Stimulated activated CD4-positive, alpha-beta T cell treated with anti-CD3 and anti-CD28 coated beads, Interleukin-12 subunit alpha, Interleukin-12 subunit beta, amount 100 ng/mL, for 48 hours (primary cell): ENCODE results near the gene PXK.

Experiments used
- DNase-seq, 3 donors: peaks; one replicate each; pipeline ENCODE4 v3.0.0-alpha.2; 2020; ENCODE audit warnings: low read depth in 2 of 3, low spot score in 1 of 3

The PXK gene

DNA sequence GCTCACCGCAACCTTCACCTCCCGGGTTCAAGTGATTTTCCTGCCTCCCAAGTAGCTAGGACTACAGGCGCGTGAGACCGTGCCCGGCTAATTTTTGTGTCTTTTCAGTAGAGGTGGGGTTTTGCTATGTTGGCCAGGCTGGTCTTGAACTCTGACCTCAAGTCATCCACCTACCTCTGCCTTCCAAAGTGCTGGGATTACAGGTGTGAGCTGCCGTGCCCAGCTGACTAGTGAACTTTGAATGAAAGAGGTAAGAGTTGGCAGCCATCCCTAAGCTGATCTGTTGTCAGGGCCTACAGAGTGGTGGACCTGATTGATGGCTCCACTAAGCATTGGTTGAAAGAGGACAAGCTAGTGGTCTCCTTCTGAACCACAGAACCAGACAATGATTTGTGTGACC is 15.3 kb downstream of the PXK start:
- no peak for DNase-seq

DNA sequence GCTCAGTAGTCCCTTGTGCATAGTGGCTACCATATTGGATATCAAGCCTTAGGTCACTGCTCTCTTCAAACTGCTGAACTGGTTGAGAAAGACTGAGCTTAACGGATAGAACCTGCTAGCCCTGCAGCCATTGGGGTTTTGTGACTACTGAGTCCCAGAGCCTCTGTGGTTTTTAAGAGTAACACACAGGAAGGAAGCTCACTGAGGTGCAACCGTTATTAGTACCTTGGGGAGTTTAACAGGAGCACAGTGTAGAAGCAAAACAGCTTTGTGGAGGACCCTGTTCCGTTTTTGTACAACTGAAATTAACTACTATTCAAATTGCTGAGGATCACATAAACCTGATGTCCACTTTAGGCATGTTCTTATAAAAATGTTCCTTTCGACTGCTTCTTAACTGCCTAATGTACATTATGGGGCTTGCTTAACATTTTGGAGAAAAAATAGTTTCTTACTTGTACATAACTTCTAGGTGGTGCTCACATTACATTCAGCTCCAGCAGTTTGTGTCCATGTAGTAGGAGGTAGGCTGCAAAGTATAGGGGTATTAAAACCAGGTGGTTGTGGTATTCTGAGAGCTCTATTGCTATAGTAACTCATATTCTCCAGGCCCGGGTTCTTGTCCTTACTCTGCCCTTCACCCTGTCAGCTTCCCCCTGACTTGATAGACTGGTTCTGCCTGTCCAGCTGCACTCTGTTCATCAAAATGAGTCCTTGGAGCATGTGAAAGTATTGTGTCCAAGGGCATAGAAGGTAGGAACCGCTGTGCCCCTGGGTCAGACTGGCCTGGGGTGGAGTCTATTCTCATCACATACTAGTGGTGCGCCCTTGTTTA is 17.3 kb downstream of the PXK start:
- DNase-seq = no peak

GRCh38 chr3:58350627-58351013 is 17.9 kb downstream of the PXK start:
- no peak for DNase-seq

DNA sequence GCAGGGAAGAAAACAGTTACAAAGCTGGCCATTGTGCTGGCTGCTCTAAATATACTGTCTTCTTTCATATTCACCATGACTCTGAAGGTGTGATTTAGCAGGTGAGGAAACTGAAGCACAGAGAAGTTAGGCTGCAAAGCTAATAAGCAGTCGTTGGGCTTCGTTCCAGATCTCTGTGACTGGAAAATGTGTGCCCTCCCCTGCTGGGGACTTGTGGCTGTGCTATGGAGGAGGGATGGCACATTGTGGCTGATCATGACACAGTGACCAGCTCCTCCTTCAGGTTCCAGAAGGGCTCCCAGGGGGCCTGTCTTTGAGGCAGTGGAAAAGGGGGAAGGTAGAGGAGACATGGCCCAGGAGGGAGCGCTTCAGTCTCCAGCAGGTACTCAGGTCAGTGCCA is 19.2 kb downstream of the PXK start:
- DNase-seq = no peak

DNA sequence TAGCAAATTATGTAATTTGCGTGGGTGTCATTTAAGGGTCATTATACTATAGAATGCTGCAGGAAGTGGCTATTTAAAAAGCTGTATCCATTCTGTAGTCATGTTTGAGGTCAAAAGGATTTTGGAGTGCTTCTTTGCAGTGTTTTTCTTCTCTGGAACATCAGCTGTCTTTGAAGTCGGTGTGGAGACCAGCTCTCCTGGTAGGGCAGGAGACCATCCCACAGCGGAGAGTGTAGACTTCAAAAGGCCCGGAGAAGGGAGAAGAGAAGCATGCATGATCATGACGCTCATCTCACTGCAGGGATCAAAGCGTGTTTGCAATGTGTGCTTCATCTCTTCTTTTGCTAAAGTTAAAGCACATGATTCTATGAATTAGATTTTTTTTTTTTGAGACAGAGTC is 19.9 kb downstream of the PXK start:
- no peak for DNase-seq

DNA sequence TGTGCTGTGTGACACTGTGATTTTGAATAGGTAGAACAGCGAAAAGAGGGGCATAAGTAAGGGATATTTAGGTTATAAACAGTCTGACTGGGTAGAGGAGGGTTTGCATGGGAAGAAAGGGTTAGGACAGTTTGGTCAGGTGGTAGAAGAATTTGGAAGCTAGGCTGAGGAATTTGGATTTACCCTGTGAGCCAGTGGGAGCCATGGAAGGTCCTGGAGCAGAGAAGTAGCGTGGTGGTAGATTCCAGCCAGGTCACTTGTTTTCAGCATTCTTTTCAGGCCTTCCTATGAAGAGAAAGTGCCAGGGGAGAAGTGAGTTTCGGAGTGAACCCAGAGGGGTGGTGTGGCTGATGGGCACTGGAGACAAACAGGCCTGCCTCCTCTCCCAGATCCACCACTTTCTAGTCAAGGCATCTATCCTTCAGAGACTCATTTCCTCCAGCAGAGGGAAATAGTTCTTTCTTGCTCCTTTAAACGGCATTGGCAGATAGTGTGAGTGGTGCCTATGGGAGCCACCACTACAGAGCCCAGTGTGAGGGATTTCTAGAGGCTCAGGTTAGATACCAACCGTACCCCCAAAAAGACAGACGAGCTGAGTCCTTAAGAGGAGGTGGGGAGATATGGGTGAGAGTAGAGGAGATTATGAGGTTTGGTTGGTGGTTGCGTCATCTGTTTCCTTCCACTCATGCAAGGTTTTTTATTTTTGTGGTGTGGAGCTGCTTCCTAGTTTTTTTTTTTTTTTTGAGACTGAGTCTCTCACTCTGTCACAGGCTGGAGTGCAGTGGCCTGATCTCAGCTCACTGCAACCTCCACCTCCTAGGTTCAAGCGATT is 21.2 kb downstream of the PXK start:
- DNase-seq = no peak

GRCh38 chr3:58355179-58355578 is 22.5 kb downstream of the PXK start:
- DNase-seq = no peak

GRCh38 chr3:58356054-58356453 is 23.4 kb downstream of the PXK start:
- no peak for DNase-seq

DNA sequence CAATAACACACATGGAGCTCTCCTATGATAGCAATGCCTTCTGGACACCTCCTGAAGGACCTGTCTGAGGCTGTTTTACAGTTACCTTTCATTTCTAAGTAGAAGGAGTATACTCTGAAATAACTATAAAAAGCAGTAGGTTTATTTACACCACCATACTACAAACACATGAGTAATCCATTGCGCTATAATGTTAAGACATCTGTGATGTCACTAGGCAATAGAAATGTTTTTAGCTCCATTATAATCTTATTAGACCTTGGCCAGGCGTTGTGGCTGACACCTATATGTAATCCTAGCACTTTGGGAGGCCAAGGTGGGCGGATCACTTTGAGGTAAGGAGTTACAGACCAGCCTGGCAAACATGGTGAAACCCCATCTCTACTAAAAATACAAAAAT is 24.7 kb downstream of the PXK start:
- DNase-seq = no peak

DNA sequence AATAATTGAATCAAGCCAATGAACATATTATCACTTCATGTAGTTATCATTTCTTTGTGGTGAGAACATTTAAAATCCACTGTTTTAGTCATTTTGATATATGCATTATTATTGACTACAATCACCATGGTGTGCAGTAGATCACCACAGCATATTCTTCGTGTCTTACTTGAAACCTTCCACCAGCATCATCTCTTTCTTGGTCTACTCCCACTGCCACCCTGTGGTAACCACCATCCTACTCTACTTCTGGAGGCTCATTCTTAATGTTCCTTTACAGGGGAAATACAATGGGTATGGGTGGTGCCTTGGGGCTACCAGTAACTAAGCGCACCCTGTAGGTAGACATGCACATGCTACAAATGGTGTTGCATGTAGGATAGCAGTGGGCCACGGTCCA is 25.4 kb downstream of the PXK start:
- no peak for DNase-seq

GRCh38 chr3:58358808-58359207 is 26.1 kb downstream of the PXK start:
- no peak for DNase-seq

- no peak for DNase-seq
These were observed 26.9 kb downstream of the PXK start for GRCh38 chr3:58359621-58360020.

GRCh38 chr3:58361866-58362265 is 29.2 kb downstream of the PXK start:
- no peak for DNase-seq

DNA sequence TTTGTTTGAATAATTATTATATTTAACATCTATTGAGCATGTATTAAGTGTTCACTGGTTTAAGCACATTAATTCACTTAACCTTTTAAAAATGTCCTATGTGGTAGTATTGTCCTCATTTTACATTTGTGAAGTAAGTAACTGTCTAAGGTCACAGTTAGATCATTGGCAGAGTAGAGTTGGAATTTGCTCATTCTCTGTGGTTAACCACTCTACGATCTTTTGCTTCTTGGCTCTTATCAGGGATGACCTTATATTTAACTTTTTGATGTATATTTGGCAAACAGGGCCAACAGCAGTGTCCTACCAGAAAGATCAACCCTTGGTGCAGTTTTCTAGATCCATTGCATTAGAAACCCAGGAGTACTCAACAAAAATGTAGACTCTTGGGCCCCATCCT is 34.0 kb downstream of the PXK start:
- no peak for DNase-seq

DNA sequence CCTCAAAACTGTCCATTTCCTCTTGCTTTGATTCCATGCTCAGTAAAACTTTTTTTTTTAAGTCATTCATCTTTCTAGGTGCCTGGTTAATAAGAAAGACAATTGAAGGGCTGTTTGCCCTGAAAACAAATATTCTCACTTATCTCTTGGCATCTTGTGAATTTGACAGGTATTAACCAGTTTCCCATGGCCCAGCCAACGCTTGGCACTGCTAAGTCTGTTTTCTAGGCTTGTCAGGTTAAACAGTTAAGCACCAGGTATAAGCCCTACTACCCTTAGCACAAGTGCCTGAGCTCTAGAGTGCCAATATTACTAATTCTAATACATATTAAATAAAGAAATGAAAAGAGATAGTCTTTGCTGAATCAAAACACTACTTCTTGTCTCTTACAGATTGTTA is 36.3 kb downstream of the PXK start:
- no peak for DNase-seq

DNA sequence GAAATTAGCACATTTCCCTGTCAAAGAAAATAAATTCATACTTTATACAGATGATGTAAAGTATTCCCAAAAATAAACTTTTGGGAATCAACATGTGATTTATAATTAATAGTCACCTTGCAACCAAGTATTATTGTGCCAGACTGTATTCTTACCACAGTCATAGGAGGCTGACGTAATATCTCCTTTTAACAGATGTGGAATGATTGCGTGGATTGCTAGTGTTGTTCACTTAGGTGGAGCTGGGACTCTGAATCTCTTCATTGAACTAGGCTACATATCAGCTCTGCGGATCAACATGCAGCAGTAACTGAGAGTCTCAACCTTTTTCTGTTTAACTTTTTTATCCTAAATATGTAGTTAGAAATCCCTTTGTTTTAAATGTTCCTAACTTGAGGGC is 37.2 kb downstream of the PXK start:
- DNase-seq = no peak

DNA sequence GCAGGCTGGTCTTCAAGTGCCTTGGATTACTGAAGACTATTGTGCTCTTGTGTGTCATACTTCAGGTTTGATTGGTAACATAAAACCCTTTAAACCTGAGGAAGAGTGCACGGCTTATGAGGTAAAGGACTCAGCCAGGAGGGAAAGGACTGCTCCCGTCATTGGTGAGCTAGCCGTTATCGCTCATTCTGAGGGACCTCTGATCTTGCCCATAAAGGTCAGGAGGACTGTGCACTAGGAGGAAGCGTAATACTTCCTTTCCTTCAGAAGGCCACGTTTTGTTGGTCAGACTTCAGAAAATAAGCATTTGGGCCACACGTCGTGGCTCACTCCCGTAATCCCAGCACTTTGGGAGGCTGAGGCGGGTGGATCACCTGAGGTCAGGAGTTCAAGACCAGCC is 37.7 kb downstream of the PXK start:
- DNase-seq = no peak

DNA sequence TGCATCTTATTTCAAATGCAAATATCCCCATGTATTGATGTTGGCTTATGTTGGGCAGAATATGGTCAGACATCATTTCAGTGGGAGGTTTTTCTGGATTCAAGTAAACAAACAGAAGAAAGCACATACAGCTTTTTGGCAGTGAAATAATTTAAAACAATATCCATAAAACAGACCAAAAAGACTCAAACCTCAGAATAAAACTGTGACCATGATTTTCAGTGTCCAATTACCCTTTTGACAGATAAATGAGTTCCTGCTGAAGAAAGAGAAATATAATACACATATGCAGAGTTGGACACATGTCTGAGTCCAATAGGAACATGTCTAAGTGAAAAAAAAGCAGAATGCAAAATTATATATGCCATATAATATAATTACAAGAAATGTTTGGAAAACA is 39.1 kb downstream of the PXK start:
- DNase-seq = no peak

DNA sequence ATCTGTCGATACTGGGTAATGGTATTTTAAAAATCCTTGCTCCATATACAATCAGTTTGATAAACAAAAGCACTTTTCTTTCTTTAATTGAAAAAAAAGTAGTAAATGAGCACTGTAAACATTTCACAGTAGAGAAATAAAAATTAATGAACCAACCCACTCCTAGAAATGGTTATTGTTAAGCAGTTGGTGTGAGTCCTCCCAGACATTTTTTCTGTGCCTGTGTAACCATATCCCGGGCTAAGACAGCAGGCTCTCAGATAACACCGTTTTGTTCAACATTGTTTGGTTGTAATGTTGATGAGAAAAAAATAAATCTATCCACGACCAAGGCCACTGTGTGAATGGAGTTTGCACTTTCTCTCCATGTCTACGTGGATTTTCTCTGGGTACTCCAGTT is 42.6 kb downstream of the PXK start:
- DNase-seq = no peak

GRCh38 chr3:58377168-58377567 is 44.5 kb downstream of the PXK start:
- no peak for DNase-seq

DNA sequence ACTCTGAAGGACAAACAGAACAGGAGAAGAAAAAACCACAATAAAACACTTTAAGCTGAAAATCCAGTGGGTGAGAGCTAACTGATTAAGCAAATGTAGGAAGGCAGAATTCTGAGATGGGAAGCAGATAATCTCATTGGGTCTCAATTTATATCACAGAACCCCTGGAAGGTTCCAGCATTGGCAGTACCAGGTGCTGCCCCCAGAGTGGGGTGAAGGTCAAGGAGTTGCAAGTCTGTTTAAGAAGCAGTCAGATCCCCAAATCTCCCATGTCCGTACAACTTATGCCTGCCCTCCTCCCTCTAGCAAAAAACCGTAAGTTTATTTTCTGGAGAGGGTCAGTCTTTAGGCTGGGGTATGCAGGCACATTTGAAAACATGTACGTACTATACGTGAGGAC is 45.1 kb downstream of the PXK start:
- no peak for DNase-seq

DNA sequence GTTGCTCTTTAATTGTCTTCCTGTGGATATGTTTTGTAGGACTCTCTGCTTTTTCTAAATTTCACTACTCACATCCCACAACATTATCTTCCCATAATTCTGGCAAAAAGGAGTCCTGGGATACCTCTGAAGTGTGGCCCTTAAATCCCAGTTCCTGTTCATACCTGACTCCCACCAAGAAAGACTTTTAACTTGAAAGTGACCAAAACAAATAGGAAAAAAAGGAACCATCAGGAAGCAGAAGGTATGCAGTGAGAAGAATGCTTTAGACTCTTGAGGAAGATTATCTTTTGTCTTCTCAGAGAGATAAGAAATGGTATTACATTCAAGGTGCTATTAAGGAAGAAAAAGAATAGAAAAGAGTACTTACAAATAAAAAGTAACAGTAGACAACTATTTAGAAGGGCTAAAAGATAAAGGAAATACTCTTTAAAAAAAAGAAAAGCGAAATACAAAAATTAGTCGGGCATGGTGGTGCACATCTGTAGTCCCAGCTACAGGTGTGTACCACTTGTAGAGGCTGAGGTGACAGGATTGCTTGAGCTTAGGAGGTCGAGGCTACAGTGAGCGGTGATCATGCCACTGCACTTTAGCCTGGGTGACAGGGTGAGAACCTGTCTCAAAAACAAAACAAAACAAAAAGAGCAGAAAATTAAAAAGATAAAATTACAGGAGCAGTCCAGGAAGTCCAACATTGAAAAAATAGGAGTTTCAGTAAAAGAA is 46.8 kb downstream of the PXK start:
- no peak for DNase-seq
